Measurements from ENCODE around the gene PDE9A.

GRCh38 chr21:42613756-42614155 is 39.7 kb upstream of the PDE9A start:
- TF ChIP-seq, protein P1, sequence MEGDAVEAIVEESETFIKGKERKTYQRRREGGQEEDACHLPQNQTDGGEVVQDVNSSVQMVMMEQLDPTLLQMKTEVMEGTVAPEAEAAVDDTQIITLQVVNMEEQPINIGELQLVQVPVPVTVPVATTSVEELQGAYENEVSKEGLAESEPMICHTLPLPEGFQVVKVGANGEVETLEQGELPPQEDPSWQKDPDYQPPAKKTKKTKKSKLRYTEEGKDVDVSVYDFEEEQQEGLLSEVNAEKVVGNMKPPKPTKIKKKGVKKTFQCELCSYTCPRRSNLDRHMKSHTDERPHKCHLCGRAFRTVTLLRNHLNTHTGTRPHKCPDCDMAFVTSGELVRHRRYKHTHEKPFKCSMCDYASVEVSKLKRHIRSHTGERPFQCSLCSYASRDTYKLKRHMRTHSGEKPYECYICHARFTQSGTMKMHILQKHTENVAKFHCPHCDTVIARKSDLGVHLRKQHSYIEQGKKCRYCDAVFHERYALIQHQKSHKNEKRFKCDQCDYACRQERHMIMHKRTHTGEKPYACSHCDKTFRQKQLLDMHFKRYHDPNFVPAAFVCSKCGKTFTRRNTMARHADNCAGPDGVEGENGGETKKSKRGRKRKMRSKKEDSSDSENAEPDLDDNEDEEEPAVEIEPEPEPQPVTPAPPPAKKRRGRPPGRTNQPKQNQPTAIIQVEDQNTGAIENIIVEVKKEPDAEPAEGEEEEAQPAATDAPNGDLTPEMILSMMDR (IDR thresholded peaks at IDR 0.05), result no peak
- TF ChIP-seq POLR2A (IDR thresholded peaks at IDR 0.05), result no peak
